ENCODE results near the gene HIVEP3.

GRCh38 chr1:41889506-41890414 is 29.0 kb downstream of the HIVEP3 start:
- TF ChIP-seq CTCF (conservative IDR thresholded peaks at IDR 0.05; ENCODE audit: low read depth, low read length) (no peak), EZH2 (IDR thresholded peaks at IDR 0.05; ENCODE audit: borderline replicate concordance, low read depth, low read length, poor library complexity, severe bottlenecking) (no peak)
